ENCODE data around the gene ANTXR1.

DNA sequence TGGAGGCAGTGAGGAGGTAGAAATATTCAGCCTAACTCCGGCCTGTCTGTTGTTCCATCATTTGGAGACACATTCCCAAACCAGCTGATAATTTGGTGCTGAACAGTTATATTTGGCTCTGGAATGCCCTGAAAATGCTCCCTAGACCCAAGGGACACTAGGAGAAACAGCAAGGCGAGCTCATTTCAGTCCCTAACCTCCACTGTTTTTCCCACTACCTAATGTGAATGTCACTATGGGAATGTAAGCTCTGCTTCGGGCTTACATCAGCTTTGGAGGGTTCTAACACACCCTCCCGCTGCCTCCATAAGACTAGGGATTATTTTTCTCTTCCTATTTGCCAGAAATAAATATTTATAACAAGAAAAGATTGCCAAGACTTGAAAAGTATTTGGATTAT, 103.5 kb downstream of the ANTXR1 start:
- TF ChIP-seq GABPA (IDR thresholded peaks at IDR 0.05; ENCODE audit: low read depth) (no peak), CTCF (IDR thresholded peaks at IDR 0.05) (no peak), TAF1 (IDR thresholded peaks at IDR 0.05; ENCODE audit: borderline replicate concordance, low read depth, low read length) (no peak), USF1 (IDR thresholded peaks at IDR 0.05; ENCODE audit: borderline replicate concordance, low read depth) (no peak), USF2 (IDR thresholded peaks at IDR 0.05; ENCODE audit: borderline replicate concordance, low read depth, low read length) (no peak), EP300 (IDR thresholded peaks at IDR 0.05; ENCODE audit: borderline replicate concordance in 1 of 2, low read depth in 1 of 2, low read length in 1 of 2) (no peak), RCOR1 (IDR thresholded peaks at IDR 0.05; ENCODE audit: low read length) (no peak), RXRA (IDR thresholded peaks at IDR 0.05; ENCODE audit: borderline replicate concordance, low read depth) (no peak), GATA2 (CRISPR knock-in tag; IDR thresholded peaks at IDR 0.05) (no peak)
- TF ChIP-seq, protein P1, sequence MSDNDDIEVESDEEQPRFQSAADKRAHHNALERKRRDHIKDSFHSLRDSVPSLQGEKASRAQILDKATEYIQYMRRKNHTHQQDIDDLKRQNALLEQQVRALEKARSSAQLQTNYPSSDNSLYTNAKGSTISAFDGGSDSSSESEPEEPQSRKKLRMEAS (IDR thresholded peaks at IDR 0.05; ENCODE audit: low read depth) = no peak
- TF ChIP-seq, protein P2, sequence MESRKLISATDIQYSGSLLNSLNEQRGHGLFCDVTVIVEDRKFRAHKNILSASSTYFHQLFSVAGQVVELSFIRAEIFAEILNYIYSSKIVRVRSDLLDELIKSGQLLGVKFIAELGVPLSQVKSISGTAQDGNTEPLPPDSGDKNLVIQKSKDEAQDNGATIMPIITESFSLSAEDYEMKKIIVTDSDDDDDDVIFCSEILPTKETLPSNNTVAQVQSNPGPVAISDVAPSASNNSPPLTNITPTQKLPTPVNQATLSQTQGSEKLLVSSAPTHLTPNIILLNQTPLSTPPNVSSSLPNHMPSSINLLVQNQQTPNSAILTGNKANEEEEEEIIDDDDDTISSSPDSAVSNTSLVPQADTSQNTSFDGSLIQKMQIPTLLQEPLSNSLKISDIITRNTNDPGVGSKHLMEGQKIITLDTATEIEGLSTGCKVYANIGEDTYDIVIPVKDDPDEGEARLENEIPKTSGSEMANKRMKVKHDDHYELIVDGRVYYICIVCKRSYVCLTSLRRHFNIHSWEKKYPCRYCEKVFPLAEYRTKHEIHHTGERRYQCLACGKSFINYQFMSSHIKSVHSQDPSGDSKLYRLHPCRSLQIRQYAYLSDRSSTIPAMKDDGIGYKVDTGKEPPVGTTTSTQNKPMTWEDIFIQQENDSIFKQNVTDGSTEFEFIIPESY (IDR thresholded peaks at IDR 0.05; ENCODE audit: borderline replicate concordance, low read depth) = no peak

Measured in SK-N-SH (cell line).